H9 (cell line): ENCODE results near the gene PRAMEF10. TPM values are rescaled to one million over a fixed set of nuclear protein-coding genes. Genes with fewer than 3 reads are reported as not detected.
"Not testable (repeated sequence)": the region's sequence is repeated elsewhere in the genome, so short reads cannot be mapped to it uniquely, and the experiment has no call there.

Source experiments
- DNase-seq: peaks from one replicate; pipeline ENCODE4 v3.0.0-alpha.2; 2017
- H2AFZ ChIP-seq: one replicate; pipeline ENCODE4 v1.6.1; 2013; ENCODE audit warnings: mild to moderate bottlenecking, low read length, control low read depth, moderate library complexity
- H2AK5ac ChIP-seq: 2 replicates; pipeline ENCODE4 v1.6.1; 2013; ENCODE audit warnings: low read length, control low read depth, mixed read lengths; ENCODE audit not compliant: insufficient read length
- H2BK120ac ChIP-seq: one replicate; pipeline ENCODE4 v1.6.1; 2013; ENCODE audit warnings: low read depth, mild to moderate bottlenecking, low read length, control low read depth, inconsistent platforms; ENCODE audit not compliant: poor library complexity, severe bottlenecking
- H2BK12ac ChIP-seq: 2 replicates; pipeline ENCODE4 v1.6.1; 2013; ENCODE audit warnings: low read length, control low read depth, mixed read lengths, low read depth; ENCODE audit not compliant: insufficient read length
- H2BK15ac ChIP-seq: 2 replicates; pipeline ENCODE4 v1.6.1; 2013; ENCODE audit warnings: low read depth, low read length, control low read depth
- H2BK20ac ChIP-seq: one replicate; pipeline ENCODE4 v1.6.1; 2013; ENCODE audit warnings: low read depth, mild to moderate bottlenecking, low read length, control low read depth, inconsistent platforms; ENCODE audit not compliant: poor library complexity, severe bottlenecking
- H2BK5ac ChIP-seq: 2 replicates; pipeline ENCODE4 v1.6.1; 2013; ENCODE audit warnings: low read length, control low read depth, mixed read lengths; ENCODE audit not compliant: insufficient read length
- H3K14ac ChIP-seq: 2 replicates; pipeline ENCODE4 v1.6.1; 2013; ENCODE audit warnings: low read length, control low read depth; ENCODE audit not compliant: insufficient read depth
- H3K18ac ChIP-seq: 2 replicates; pipeline ENCODE4 v1.6.1; 2013; ENCODE audit warnings: low read depth, mild to moderate bottlenecking, mixed read lengths, low read length, control low read depth; ENCODE audit not compliant: insufficient read length
- H3K23ac ChIP-seq: 2 replicates; pipeline ENCODE4 v1.6.1; 2013; ENCODE audit warnings: low read length, control low read depth, mixed read lengths, low read depth; ENCODE audit not compliant: insufficient read length
- H3K23me2 ChIP-seq: 2 replicates; pipeline ENCODE4 v1.6.1; 2013; ENCODE audit warnings: low read depth, mild to moderate bottlenecking, mixed read lengths, low read length, control low read depth; ENCODE audit not compliant: insufficient read length, poor library complexity, severe bottlenecking
- H3K27ac ChIP-seq: 2 replicates; pipeline ENCODE4 v1.5.1; 2013; ENCODE audit warnings: low read length, control low read depth, mixed read lengths, low read depth; ENCODE audit not compliant: insufficient read length
- H3K27me3 ChIP-seq: 2 replicates; pipeline ENCODE4 v1.6.1; 2013; ENCODE audit warnings: low read length, control low read depth, inconsistent platforms; ENCODE audit not compliant: insufficient read depth
- H3K4ac ChIP-seq: 2 replicates; pipeline ENCODE4 v1.6.1; 2013; ENCODE audit warnings: low read depth, mild to moderate bottlenecking, control low read depth, inconsistent platforms, low read length, moderate library complexity
- H3K4me1 ChIP-seq: 2 replicates; pipeline ENCODE4 v1.6.1; 2013; ENCODE audit warnings: low read length, control low read depth, inconsistent platforms; ENCODE audit not compliant: insufficient read depth
- H3K4me2 ChIP-seq: 2 replicates; pipeline ENCODE4 v1.6.1; 2013; ENCODE audit warnings: low read length, control low read depth, mixed read lengths; ENCODE audit not compliant: insufficient read length, insufficient read depth
- H3K56ac ChIP-seq: 2 replicates; pipeline ENCODE4 v1.6.1; 2013; ENCODE audit warnings: low read depth, mild to moderate bottlenecking, mixed read lengths, low read length, control low read depth; ENCODE audit not compliant: insufficient read length
- H3K79me1 ChIP-seq: 2 replicates; pipeline ENCODE4 v1.6.1; 2013; ENCODE audit warnings: low read depth, mild to moderate bottlenecking, moderate library complexity, low read length, control low read depth, inconsistent platforms; ENCODE audit not compliant: insufficient read depth, poor library complexity, severe bottlenecking
- H3K79me2 ChIP-seq: 2 replicates; pipeline ENCODE4 v1.6.1; 2013; ENCODE audit warnings: low read length, control low read depth, inconsistent platforms; ENCODE audit not compliant: insufficient read depth
- H3K9ac ChIP-seq: 2 replicates; pipeline ENCODE4 v1.6.1; 2013; ENCODE audit warnings: low read length, control low read depth, mixed read lengths; ENCODE audit not compliant: insufficient read length; ENCODE audit errors: extremely low read depth
- H3K9me3 ChIP-seq: one replicate; pipeline ENCODE4 v1.6.1; 2013; ENCODE audit warnings: low read depth, low read length, inconsistent platforms; ENCODE audit not compliant: control insufficient read depth
- H3T11ph ChIP-seq: one replicate; pipeline ENCODE4 v1.6.1; 2013; ENCODE audit warnings: mild to moderate bottlenecking, low read length, control low read depth, inconsistent platforms
- H4K20me1 ChIP-seq: one replicate; pipeline ENCODE4 v1.6.1; 2013; ENCODE audit not compliant: control insufficient read depth, insufficient read length, insufficient read depth
- H4K5ac ChIP-seq: 2 replicates; pipeline ENCODE4 v1.6.1; 2013; ENCODE audit warnings: low read depth, mild to moderate bottlenecking, mixed read lengths, low read length, control low read depth; ENCODE audit not compliant: insufficient read length
- H4K8ac ChIP-seq: replicated peaks from 2 replicates; pipeline ENCODE4 v1.6.1; 2013; ENCODE audit warnings: low read length, control low read depth, mixed read lengths, low read depth; ENCODE audit not compliant: insufficient read length
- H4K91ac ChIP-seq: 2 replicates; pipeline ENCODE4 v1.6.1; 2013; ENCODE audit warnings: low read depth, mild to moderate bottlenecking, moderate library complexity, mixed read lengths, low read length, control low read depth; ENCODE audit not compliant: insufficient read length
- H3K27ac Mint-ChIP-seq, 3 experiments: 2 replicates in 2 of 3; 3 replicates in 1 of 3; pipeline ENCODE4 v1.8.0; 2020 to 2021; ENCODE audit warnings: mixed read lengths in 3 of 3, mild to moderate bottlenecking in 1 of 3, moderate library complexity in 1 of 3
- H3K27me3 Mint-ChIP-seq: 2 replicates; pipeline ENCODE4 v1.8.0; 2021; ENCODE audit warnings: low read depth, mild to moderate bottlenecking, moderate library complexity, mixed read lengths
- H3K36me3 Mint-ChIP-seq, 3 experiments: 2 replicates in 2 of 3; 3 replicates in 1 of 3; pipeline ENCODE4 v1.8.0; 2020 to 2021; ENCODE audit warnings: low read depth in 3 of 3, mixed read lengths in 3 of 3; ENCODE audit not compliant: insufficient read depth in 1 of 3
- H3K4me1 Mint-ChIP-seq, 2 experiments: 2 replicates each; pipeline ENCODE4 v1.8.0; 2020; ENCODE audit warnings: mixed read lengths in 2 of 2
- H3K4me3 Mint-ChIP-seq, 2 experiments: 2 replicates in 1 of 2; 3 replicates in 1 of 2; pipeline ENCODE4 v1.8.0; 2020 to 2021; ENCODE audit warnings: mild to moderate bottlenecking in 2 of 2, mixed read lengths in 2 of 2, moderate library complexity in 1 of 2
- H3K9me3 Mint-ChIP-seq, 2 experiments: 2 replicates in 1 of 2; 3 replicates in 1 of 2; pipeline ENCODE4 v1.8.0; 2020; ENCODE audit warnings: mild to moderate bottlenecking in 2 of 2, mixed read lengths in 2 of 2, moderate library complexity in 1 of 2
- WGBS: extraction: QIAGEN DNeasy Blood & Tissue Kit; methylation state at CpG from one replicate; pipeline ENCODE4 v1.1.7; 2013; ENCODE audit warnings: missing lambda C conversion rate, low lambda C conversion rate, mixed read lengths; ENCODE audit not compliant: insufficient read length; ENCODE audit errors: extremely low coverage; 5-methylcytosine and 5-hydroxymethylcytosine counted together
- total RNA-seq: library from RNA; stranded (reverse); gene quantifications from 2 replicates; pipeline ENCODE4 v1.2.1, GENCODE V29; 2021
- TF ChIP-seq, protein P1 (sequence below): fragments of 200-600 bp; sonication (generic); conservative IDR thresholded peaks from 3 replicates; pipeline ENCODE4 v1.8.0; 2021; ENCODE audit warnings: antibody characterized with exemption, mild to moderate bottlenecking

Gene PRAMEF10
- total RNA-seq, 1 experiment from 2014 or later, result not detected

DNA sequence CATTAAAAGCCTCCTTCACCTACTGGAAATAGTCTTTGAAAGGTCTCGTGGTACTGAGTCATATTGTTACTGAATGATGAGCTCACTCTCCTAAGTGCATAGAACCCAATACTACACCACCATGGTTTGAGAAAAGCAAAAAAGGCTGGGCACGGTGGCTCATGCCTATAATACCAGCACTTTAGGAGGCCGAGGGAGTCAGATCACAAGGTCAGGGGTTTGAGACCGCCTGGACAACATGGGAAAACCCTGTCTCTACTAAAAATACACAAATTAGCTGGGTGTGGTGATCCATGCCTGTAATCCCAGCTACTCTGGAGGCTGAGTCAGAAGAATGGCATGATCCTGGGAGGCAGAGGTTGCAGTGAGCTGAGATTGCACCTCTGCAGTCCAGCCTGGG lies 46.3 kb downstream of the PRAMEF10 start:
- Mint-ChIP-seq H3K36me3 (peaks cover 0 to 26% (median 0%) of the 10 kb centered on the region in 3 experiments; a peak in 6 of 7 replicates), H3K4me3 (no peak overlapping the region), H3K27ac (no peak overlapping the region), H3K27me3 (no peaks in the 10 kb centered on the region), H3K9me3 (peaks cover 79 to 93% of the 10 kb centered on the region in 2 experiments), H3K4me1 (no peaks in the 10 kb centered on the region)
- Histone ChIP-seq H2BK120ac (no peak overlapping the region), H2AFZ (no peak overlapping the region), H2AK5ac (no peak overlapping the region), H2BK5ac (no peak overlapping the region), H3K23ac (no peak overlapping the region), H3K18ac (no peak overlapping the region), H4K8ac (no peak overlapping the region), H3K4me2 (no peak overlapping the region), H2BK12ac (no peak overlapping the region), H3K14ac (no peak overlapping the region), H3K27ac (no peak overlapping the region), H4K5ac (no peak overlapping the region), H2BK15ac (no peak overlapping the region), H3K4ac (no peak overlapping the region), H2BK20ac (no peak overlapping the region), H4K20me1 (no peaks in the 10 kb centered on the region), H3K56ac (no peak overlapping the region), H3K4me1 (no peaks in the 10 kb centered on the region), H3T11ph (no peak overlapping the region), H3K9me3 (peaks cover 45% of the 10 kb centered on the region), H3K79me2 (no peaks in the 10 kb centered on the region), H3K9ac (no peak overlapping the region), H3K27me3 (no peaks in the 10 kb centered on the region), H3K23me2 (no peaks in the 10 kb centered on the region), H4K91ac (no peak overlapping the region), H3K79me1 (no peaks in the 10 kb centered on the region)
- DNase-seq, result no peak
- TF ChIP-seq, protein P1, sequence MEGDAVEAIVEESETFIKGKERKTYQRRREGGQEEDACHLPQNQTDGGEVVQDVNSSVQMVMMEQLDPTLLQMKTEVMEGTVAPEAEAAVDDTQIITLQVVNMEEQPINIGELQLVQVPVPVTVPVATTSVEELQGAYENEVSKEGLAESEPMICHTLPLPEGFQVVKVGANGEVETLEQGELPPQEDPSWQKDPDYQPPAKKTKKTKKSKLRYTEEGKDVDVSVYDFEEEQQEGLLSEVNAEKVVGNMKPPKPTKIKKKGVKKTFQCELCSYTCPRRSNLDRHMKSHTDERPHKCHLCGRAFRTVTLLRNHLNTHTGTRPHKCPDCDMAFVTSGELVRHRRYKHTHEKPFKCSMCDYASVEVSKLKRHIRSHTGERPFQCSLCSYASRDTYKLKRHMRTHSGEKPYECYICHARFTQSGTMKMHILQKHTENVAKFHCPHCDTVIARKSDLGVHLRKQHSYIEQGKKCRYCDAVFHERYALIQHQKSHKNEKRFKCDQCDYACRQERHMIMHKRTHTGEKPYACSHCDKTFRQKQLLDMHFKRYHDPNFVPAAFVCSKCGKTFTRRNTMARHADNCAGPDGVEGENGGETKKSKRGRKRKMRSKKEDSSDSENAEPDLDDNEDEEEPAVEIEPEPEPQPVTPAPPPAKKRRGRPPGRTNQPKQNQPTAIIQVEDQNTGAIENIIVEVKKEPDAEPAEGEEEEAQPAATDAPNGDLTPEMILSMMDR, result no peak
- WGBS, result no CpG with 5 or more reads among the region's 4 CpGs

DNA sequence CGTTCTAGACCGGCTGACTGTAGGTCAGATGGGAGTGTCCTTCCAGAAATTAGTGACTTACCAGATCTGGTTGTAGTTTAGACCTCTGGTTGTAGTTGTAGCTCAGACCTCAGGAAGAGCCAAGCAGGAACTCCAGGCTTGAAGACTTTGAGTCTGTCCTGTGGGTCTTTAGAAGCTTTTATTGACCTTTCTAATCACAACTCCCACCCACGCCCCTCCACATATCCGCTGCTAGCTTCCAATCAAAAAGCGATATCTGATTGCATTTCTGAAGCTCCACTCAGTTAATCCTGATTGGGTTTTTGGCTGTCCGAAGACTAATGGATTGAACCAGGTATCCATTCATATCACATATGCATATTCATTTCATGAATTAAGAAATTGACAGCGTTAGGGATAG lies 49.5 kb downstream of the PRAMEF10 start, which contains the start of gene HNRNPCL1:
Gene HNRNPCL1 (minus strand): TSS at position 101 of the 400 bp plus-strand sequence. CDS start 431 bp downstream, outside the sequence.
- Mint-ChIP-seq H3K9me3 (peaks cover 73 to 86% of the 10 kb centered on the region in 2 experiments), H3K36me3 (peaks cover 0 to 17% (median 0%) of the 10 kb centered on the region in 3 experiments; a peak in 3 of 7 replicates)
- not testable (repeated sequence) for H3K79me2 ChIP-seq, H4K91ac ChIP-seq, H3K18ac ChIP-seq, H4K5ac ChIP-seq, H3K4ac ChIP-seq, H2BK5ac ChIP-seq, H3K56ac ChIP-seq, H3K4me1 Mint-ChIP-seq, H2BK120ac ChIP-seq, H3K79me1 ChIP-seq, DNase-seq, H3K4me2 ChIP-seq, H2BK15ac ChIP-seq, H3T11ph ChIP-seq, H3K23ac ChIP-seq, H3K27me3 Mint-ChIP-seq, H3K14ac ChIP-seq, H3K27ac Mint-ChIP-seq, H2AFZ ChIP-seq, H3K23me2 ChIP-seq, H3K4me3 Mint-ChIP-seq, H3K27ac ChIP-seq, H2BK20ac ChIP-seq, H4K8ac ChIP-seq, H3K9ac ChIP-seq, H2BK12ac ChIP-seq, H3K4me1 ChIP-seq, H3K27me3 ChIP-seq, H2AK5ac ChIP-seq, H4K20me1 ChIP-seq
- H3K9me3 ChIP-seq, result peaks cover 47% of the 10 kb centered on the region
- WGBS, result no CpG with 5 or more reads among the region's 7 CpGs
